ENCODE results near the gene CDK5. TPM values are rescaled to one million over a fixed set of nuclear protein-coding genes. Genes with fewer than 3 reads are reported as not detected.

CDK5 gene
- polyA plus RNA-seq, 1 donor (not counting 4 experiments of a cell fraction or from before 2014, with no cell fraction given): 19.3 TPM

- Histone ChIP-seq H3K4me2 (ENCODE audit: control insufficient read depth, extremely low read depth, insufficient read depth, low read depth, low read length) (peak overlapping the region; percentile 69), H3K9me3 (ENCODE audit: control insufficient read depth, low read depth, low read length) (no peaks in the 10 kb centered on the region), H3K27me3 (ENCODE audit: control insufficient read depth, extremely low read depth, insufficient read depth, low read length) (no peaks in the 10 kb centered on the region), H3K27ac (ENCODE audit: control insufficient read depth, insufficient read depth, low read length) (no peak overlapping the region), H3K4me3 (ENCODE audit: control insufficient read depth in 2 of 3, extremely low read depth in 1 of 3, insufficient read depth in 2 of 3, low read depth in 1 of 3, low read length in 3 of 3) (peak overlapping the region; percentile 27 to 48 (median 38)), H4K20me1 (ENCODE audit: control insufficient read depth, extremely low read depth, insufficient read depth, low read length) (no peaks in the 10 kb centered on the region), H3K9ac (ENCODE audit: control insufficient read depth, extremely low read depth, insufficient read depth, low read length) (peak overlapping the region; percentile 28), H3K9me1 (ENCODE audit: control insufficient read depth, extremely low read depth, insufficient read depth, low read length) (peaks cover 4% of the 10 kb centered on the region), H3K4me1 (ENCODE audit: control insufficient read depth, extremely low read depth, insufficient read depth, low read length) (peaks cover 32% of the 10 kb centered on the region), H2AFZ (ENCODE audit: control insufficient read depth, low read length) (no peak overlapping the region), H3K79me2 (ENCODE audit: control insufficient read depth, insufficient read depth, low read length) (peaks cover 35% of the 10 kb centered on the region), H3K36me3 (ENCODE audit: control insufficient read depth in 2 of 2, extremely low read depth in 1 of 2, insufficient read depth in 2 of 2, low read length in 2 of 2) (peaks cover 17 to 22% of the 10 kb centered on the region in 2 experiments)
- DNase-seq (ENCODE audit: low read depth, low spot score) (no peak), FAIRE-seq (no peak)
- TF ChIP-seq EZH2 (IDR thresholded peaks at IDR 0.05; ENCODE audit: low read length) (no peak), CTCF (optimal IDR thresholded peaks at IDR 0.05 in 1 of 3, IDR thresholded peaks at IDR 0.05 in 1 of 3, conservative IDR thresholded peaks at IDR 0.05 in 1 of 3; ENCODE audit: extremely low read depth in 1 of 3, insufficient read depth in 2 of 3, low read length in 3 of 3) (no peak)
- dilution Hi-C loops (cut with MboI; ENCODE audit: extremely low pct_ligation_motif_present, low sequenced_read_pairs): no loop called here
These were observed 4.9 kb upstream of the CDK5 start for GRCh38 chr7:151062399-151063211.

GRCh38 chr7:151062111-151062398 is 4.4 kb upstream of the CDK5 start:
- Histone ChIP-seq H3K79me2 (ENCODE audit: control insufficient read depth, insufficient read depth, low read length) (peaks cover 35% of the 10 kb centered on the region), H3K4me3 (ENCODE audit: control insufficient read depth in 2 of 3, extremely low read depth in 1 of 3, insufficient read depth in 2 of 3, low read depth in 1 of 3, low read length in 3 of 3) (no peak overlapping the region), H3K36me3 (ENCODE audit: control insufficient read depth in 2 of 2, extremely low read depth in 1 of 2, insufficient read depth in 2 of 2, low read length in 2 of 2) (peaks cover 14 to 18% of the 10 kb centered on the region in 2 experiments), H3K27me3 (ENCODE audit: control insufficient read depth, extremely low read depth, insufficient read depth, low read length) (no peaks in the 10 kb centered on the region), H3K9me3 (ENCODE audit: control insufficient read depth, low read depth, low read length) (no peaks in the 10 kb centered on the region), H2AFZ (ENCODE audit: control insufficient read depth, low read length) (no peak overlapping the region), H3K4me1 (ENCODE audit: control insufficient read depth, extremely low read depth, insufficient read depth, low read length) (peaks cover 38% of the 10 kb centered on the region), H3K9ac (ENCODE audit: control insufficient read depth, extremely low read depth, insufficient read depth, low read length) (no peak overlapping the region), H3K27ac (ENCODE audit: control insufficient read depth, insufficient read depth, low read length) (no peak overlapping the region), H4K20me1 (ENCODE audit: control insufficient read depth, extremely low read depth, insufficient read depth, low read length) (no peaks in the 10 kb centered on the region), H3K9me1 (ENCODE audit: control insufficient read depth, extremely low read depth, insufficient read depth, low read length) (peaks cover 4% of the 10 kb centered on the region), H3K4me2 (ENCODE audit: control insufficient read depth, extremely low read depth, insufficient read depth, low read depth, low read length) (no peak overlapping the region)
- no peak for TF ChIP-seq CTCF (optimal IDR thresholded peaks at IDR 0.05 in 1 of 3, IDR thresholded peaks at IDR 0.05 in 1 of 3, conservative IDR thresholded peaks at IDR 0.05 in 1 of 3; ENCODE audit: extremely low read depth in 1 of 3, insufficient read depth in 2 of 3, low read length in 3 of 3)
- TF ChIP-seq EZH2 (IDR thresholded peaks at IDR 0.05; ENCODE audit: low read length): no peak
- DNase-seq (ENCODE audit: low read depth, low spot score): no peak
- FAIRE-seq: no peak
- dilution Hi-C loops (cut with MboI; ENCODE audit: extremely low pct_ligation_motif_present, low sequenced_read_pairs): no loop called here

Data from keratinocyte (primary cell).